GM10266 (cell line): Measurements from ENCODE around the gene FAM20A.
"Not testable (repeated sequence)": the region's sequence is repeated elsewhere in the genome, so short reads cannot be mapped to it uniquely, and the experiment has no call there.

Experiments used
- DNase-seq: peaks from one replicate; pipeline ENCODE4 v3.0.0; 2012; ENCODE audit errors: extremely low spot score
- CTCF ChIP-seq: IDR thresholded peaks from 2 replicates; pipeline ENCODE4 v1.5.1; 2012; ENCODE audit warnings: mild to moderate bottlenecking, low read depth; ENCODE audit not compliant: control insufficient read depth, insufficient read depth; ENCODE audit errors: missing control alignments

Gene FAM20A

DNA sequence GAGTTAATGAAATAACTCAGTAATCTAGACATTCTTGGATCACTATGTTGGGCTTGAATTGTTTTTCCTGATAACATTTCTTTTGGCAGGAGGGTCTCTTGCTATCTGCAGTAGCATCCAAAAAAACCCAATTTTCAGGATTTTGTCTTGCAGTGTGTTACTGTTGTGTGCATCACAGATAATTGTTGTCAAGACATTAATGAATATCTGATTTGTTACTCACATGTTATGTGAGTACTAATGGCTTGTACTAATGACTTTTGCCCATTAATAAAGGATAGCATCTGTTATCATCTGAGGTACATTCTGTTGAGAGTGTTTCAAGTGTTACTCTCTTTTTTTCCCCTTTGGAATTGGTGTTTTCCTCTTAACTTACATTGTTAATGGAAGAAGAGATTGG, 78.9 kb downstream of the FAM20A start:
- no peak for TF ChIP-seq CTCF
- DNase-seq = no peak

GRCh38 chr17:68519911-68520310, 81.3 kb downstream of the FAM20A start:
- no peak for TF ChIP-seq CTCF
- no peak for DNase-seq

GRCh38 chr17:68519051-68519450, 82.1 kb downstream of the FAM20A start:
- not testable (repeated sequence) for DNase-seq

- DNase-seq = no peak
- no peak for TF ChIP-seq CTCF
Measured at GRCh38 chr17:68518063-68518815, 82.9 kb downstream of the FAM20A start.

DNA sequence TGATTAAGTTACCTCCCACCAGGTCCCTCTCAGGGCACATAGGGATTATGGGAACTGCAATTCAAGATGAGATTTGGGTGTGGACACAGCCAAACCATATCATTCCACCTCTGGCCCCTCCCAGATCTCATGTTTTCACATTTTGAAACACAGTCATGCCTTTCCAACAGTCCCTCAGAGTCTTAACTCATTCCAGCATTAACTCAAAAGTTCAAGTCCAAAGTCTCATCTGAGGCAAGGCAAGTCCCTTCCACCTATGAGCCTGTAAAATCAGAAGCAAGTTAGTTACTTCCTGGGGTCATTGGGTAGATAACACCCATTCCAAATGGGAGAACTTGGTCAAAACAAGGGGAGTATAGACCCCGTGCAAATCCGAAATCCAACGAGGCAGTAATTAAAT, 83.6 kb downstream of the FAM20A start:
- DNase-seq = not testable (repeated sequence)

GRCh38 chr17:68516732-68517131, 84.4 kb downstream of the FAM20A start:
- TF ChIP-seq CTCF = no peak
- no peak for DNase-seq

DNA sequence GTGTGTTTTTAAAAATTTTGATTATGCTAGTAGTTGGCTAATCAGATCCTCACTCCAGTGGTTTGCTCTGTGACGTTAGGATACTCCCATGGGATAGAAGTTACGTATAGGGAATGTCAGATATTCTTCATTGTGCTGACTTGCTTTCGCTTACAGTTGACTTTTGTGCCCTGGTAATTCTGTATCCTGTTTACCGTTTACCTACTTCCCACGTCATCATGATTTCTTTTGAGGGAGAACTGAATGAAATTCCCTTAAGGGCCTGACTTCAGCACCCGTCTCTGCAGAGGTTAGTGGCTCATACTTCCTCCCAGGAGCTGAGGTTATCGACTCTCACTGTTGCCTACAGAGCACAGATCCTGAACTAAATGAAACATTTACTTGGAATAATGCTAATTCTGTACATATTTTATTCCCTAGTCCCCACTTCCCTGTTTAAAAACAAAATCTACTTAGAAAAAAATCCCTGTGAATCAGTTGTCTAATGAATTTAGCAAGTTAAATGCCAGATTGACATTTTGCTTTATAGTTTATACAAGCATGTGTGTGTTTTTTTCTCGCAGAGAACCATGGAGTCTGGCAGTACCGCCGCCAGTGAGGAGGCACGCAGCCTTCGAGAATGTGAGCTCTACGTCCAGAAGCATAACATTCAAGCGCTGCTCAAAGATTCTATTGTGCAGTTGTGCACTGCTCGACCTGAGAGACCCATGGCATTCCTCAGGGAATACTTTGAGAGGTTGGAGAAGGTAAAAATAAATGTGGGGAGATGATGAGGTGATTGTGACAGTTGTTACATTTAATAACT, 86.1 kb downstream of the FAM20A start:
- TF ChIP-seq CTCF = no peak
- no peak for DNase-seq

- DNase-seq = no peak
Measured at GRCh38 chr17:68513932-68514331, 87.2 kb downstream of the FAM20A start.

More at GRCh38 chr17:68513932-68514331, 87.2 kb downstream of the FAM20A start:
- TF ChIP-seq CTCF = no peak
